GM19463 (cell line): Measurements from ENCODE around the gene GPR15LG.
"Not testable (repeated sequence)": the region's sequence is repeated elsewhere in the genome, so short reads cannot be mapped to it uniquely, and the experiment has no call there.

Source experiments
- ATAC-seq: cut with Tn5 transposase; IDR thresholded peaks from one replicate; pipeline ENCODE4 v1.9.1; 2021; ENCODE audit warnings: mild to moderate bottlenecking, moderate library complexity; ENCODE audit not compliant: unreplicated experiment

GPR15LG gene

GRCh38 chr10:84173501-84173929, at the start of gene GPR15LG:
GPR15LG (plus strand) TSS chr10:84173801; CDS start chr10:84173852, 51 bp downstream.
- peak; percentile 36 for ATAC-seq

GRCh38 chr10:84125910-84126784, 47.5 kb upstream of the GPR15LG start:
- ATAC-seq = not testable (repeated sequence)

GRCh38 chr10:84126785-84127167, 46.8 kb upstream of the GPR15LG start:
- no peak for ATAC-seq

- ATAC-seq = no peak
Measured at GRCh38 chr10:84135836-84136235, 37.8 kb upstream of the GPR15LG start.

GRCh38 chr10:84137811-84138210, 35.8 kb upstream of the GPR15LG start:
- no peak for ATAC-seq

GRCh38 chr10:84138478-84139125, 35.0 kb upstream of the GPR15LG start:
- no peak for ATAC-seq

- ATAC-seq = peak; percentile 99
Measured at GRCh38 chr10:84139126-84140035, 34.2 kb upstream of the GPR15LG start, which contains the start of gene GHITM. GHITM (plus strand) TSS chr10:84139509; CDS start chr10:84141501, 1,992 bp downstream.

GRCh38 chr10:84140036-84140379, 33.6 kb upstream of the GPR15LG start:
- ATAC-seq = no peak

GRCh38 chr10:84147347-84147746, 26.3 kb upstream of the GPR15LG start:
- no peak for ATAC-seq

GRCh38 chr10:84148006-84148597, 25.5 kb upstream of the GPR15LG start:
- ATAC-seq = not testable (repeated sequence)

GRCh38 chr10:84149854-84150253, 23.7 kb upstream of the GPR15LG start:
- ATAC-seq = no peak

GRCh38 chr10:84152769-84153168, 20.8 kb upstream of the GPR15LG start:
- ATAC-seq = no peak

- no peak for ATAC-seq
Measured at GRCh38 chr10:84155521-84155920, 18.1 kb upstream of the GPR15LG start.

- no peak for ATAC-seq
Measured at GRCh38 chr10:84156009-84156408, 17.6 kb upstream of the GPR15LG start.

- ATAC-seq = no peak
Measured at GRCh38 chr10:84156768-84157167, 16.8 kb upstream of the GPR15LG start.

- ATAC-seq = no peak
Measured at GRCh38 chr10:84158061-84158460, 15.5 kb upstream of the GPR15LG start.

GRCh38 chr10:84158550-84158949, 15.1 kb upstream of the GPR15LG start:
- ATAC-seq = no peak

GRCh38 chr10:84159076-84159685, 14.4 kb upstream of the GPR15LG start:
- no peak for ATAC-seq

- no peak for ATAC-seq
Measured at GRCh38 chr10:84160663-84161362, 12.8 kb upstream of the GPR15LG start.

- no peak for ATAC-seq
Measured at GRCh38 chr10:84163996-84164395, 9.6 kb upstream of the GPR15LG start.
